Measurements from ENCODE around the gene SLF2.
A peak's percentile ranks its signal among the peaks of the same experiment; 100 is the strongest.
"Not testable (repeated sequence)": the region's sequence is repeated elsewhere in the genome, so short reads cannot be mapped to it uniquely, and the experiment has no call there.

Gene SLF2

GRCh38 chr10:100960251-100960650, 47.5 kb downstream of the SLF2 start:
- DNase-seq (ENCODE audit: low spot score) (no peak), FAIRE-seq (no peak)

- DNase-seq (ENCODE audit: low spot score) (no peak), FAIRE-seq (no peak)
Observed at GRCh38 chr10:100962351-100963080, 49.8 kb downstream of the SLF2 start.

GRCh38 chr10:100963826-100964225, 51.1 kb downstream of the SLF2 start:
- FAIRE-seq (no peak), DNase-seq (ENCODE audit: low spot score) (no peak)

GRCh38 chr10:100965820-100966219, 53.1 kb downstream of the SLF2 start:
- no peak for DNase-seq (ENCODE audit: low spot score)
- FAIRE-seq: no peak

GRCh38 chr10:100966887-100967286, 54.1 kb downstream of the SLF2 start:
- FAIRE-seq (no peak), DNase-seq (ENCODE audit: low spot score) (no peak)

GRCh38 chr10:100967332-100967731, 54.6 kb downstream of the SLF2 start:
- FAIRE-seq (no peak), DNase-seq (ENCODE audit: low spot score) (no peak)

- FAIRE-seq: no peak
Observed at GRCh38 chr10:100968062-100968736, 55.4 kb downstream of the SLF2 start.

GRCh38 chr10:100968863-100969186, 56.1 kb downstream of the SLF2 start:
- no peak for FAIRE-seq
- no peak for DNase-seq (ENCODE audit: low spot score)

More at GRCh38 chr10:100968062-100968736, 55.4 kb downstream of the SLF2 start:
- no peak for DNase-seq (ENCODE audit: low spot score)

GRCh38 chr10:100969187-100970075, 56.7 kb downstream of the SLF2 start, which contains the start of gene SEMA4G:
Gene SEMA4G, plus strand, starts transcription at chr10:100969504. Its CDS starts 3,409 bp downstream, at chr10:100972913.
- no peak for DNase-seq (ENCODE audit: low spot score)
- FAIRE-seq: no peak

- no peak for FAIRE-seq
- DNase-seq (ENCODE audit: low spot score): no peak
Observed at GRCh38 chr10:100970076-100970913, 57.5 kb downstream of the SLF2 start.

- DNase-seq (ENCODE audit: low spot score): no peak
Observed at GRCh38 chr10:100970914-100971811, 58.4 kb downstream of the SLF2 start.

GRCh38 chr10:100972115-100972903, 59.5 kb downstream of the SLF2 start:
- FAIRE-seq (no peak), DNase-seq (ENCODE audit: low spot score) (no peak)

More at GRCh38 chr10:100970914-100971811, 58.4 kb downstream of the SLF2 start:
- FAIRE-seq: peak; percentile 25

GRCh38 chr10:100972904-100973535, 60.3 kb downstream of the SLF2 start:
- FAIRE-seq: no peak
- DNase-seq (ENCODE audit: low spot score): no peak

- not testable (repeated sequence) for DNase-seq (ENCODE audit: low spot score); FAIRE-seq
Observed at GRCh38 chr10:100975397-100975796, 62.6 kb downstream of the SLF2 start.

GRCh38 chr10:100976906-100977305, 64.1 kb downstream of the SLF2 start:
- no peak for FAIRE-seq
- no peak for DNase-seq (ENCODE audit: low spot score)

- no peak for DNase-seq (ENCODE audit: low spot score)
- no peak for FAIRE-seq
Observed at GRCh38 chr10:100977436-100977835, 64.7 kb downstream of the SLF2 start.

GRCh38 chr10:100978121-100978900, 65.5 kb downstream of the SLF2 start:
- no peak for DNase-seq (ENCODE audit: low spot score)
- no peak for FAIRE-seq

- FAIRE-seq: no peak
Observed at GRCh38 chr10:100978901-100979195, 66.1 kb downstream of the SLF2 start.

More at GRCh38 chr10:100978901-100979195, 66.1 kb downstream of the SLF2 start:
- DNase-seq (ENCODE audit: low spot score): no peak
